SK-N-SH treated with all-trans-retinoic acid at 6 μM for 48 hours (cell line): ENCODE measurements around the gene XKRX.

Experiments
- ATAC-seq: fragments of 200-7000 bp; cut with Tn5 transposase; 3 replicates; pipeline ENCODE4 v1.9.1; 2020; ENCODE audit warnings: mild to moderate bottlenecking, moderate library complexity
- ARNTL ChIP-seq: fragments of 450-650 bp; formaldehyde crosslinking; IDR thresholded peaks from 2 replicates; pipeline ENCODE4 v1.5.0; 2020; ENCODE audit warnings: low read depth, mild to moderate bottlenecking, moderate library complexity, borderline replicate concordance
- BACH2 ChIP-seq: fragments of 250-450 bp; sonication (Bioruptor Pico); IDR thresholded peaks from 2 replicates; pipeline ENCODE4 v1.9.0; 2021; ENCODE audit warnings: mild to moderate bottlenecking, borderline replicate concordance
- CREB5 ChIP-seq: fragments of 250-450 bp; sonication (Bioruptor Pico); IDR thresholded peaks from 2 replicates; pipeline ENCODE4 v1.5.1; 2020; ENCODE audit warnings: low read depth, mild to moderate bottlenecking, moderate library complexity
- CSDC2 ChIP-seq: fragments of 250-450 bp; sonication (Bioruptor Pico); IDR thresholded peaks from 2 replicates; pipeline ENCODE4 v1.5.0; 2020; ENCODE audit warnings: mild to moderate bottlenecking, moderate library complexity
- ESRRG ChIP-seq: fragments of 250-450 bp; sonication (Bioruptor Pico); IDR thresholded peaks from 2 replicates; pipeline ENCODE4 v1.6.1; 2021; ENCODE audit warnings: mild to moderate bottlenecking
- GLIS3 ChIP-seq: fragments of 250-450 bp; sonication (Bioruptor Pico); IDR thresholded peaks from 2 replicates; pipeline ENCODE4 v1.5.0; 2020; ENCODE audit warnings: mild to moderate bottlenecking, moderate library complexity
- ISL1 ChIP-seq: fragments of 250-450 bp; sonication (Bioruptor Pico); IDR thresholded peaks from 2 replicates; pipeline ENCODE4 v2.1.2; 2022; ENCODE audit warnings: mild to moderate bottlenecking, moderate library complexity
- OSR1 ChIP-seq: fragments of 250-450 bp; sonication (Bioruptor Pico); IDR thresholded peaks from 2 replicates; pipeline ENCODE4 v1.8.0; 2022; ENCODE audit warnings: moderate library complexity, mild to moderate bottlenecking, inconsistent platforms
- PATZ1 ChIP-seq: fragments of 250-450 bp; sonication (Bioruptor Pico); IDR thresholded peaks from 2 replicates; pipeline ENCODE4 v1.8.0; 2020; ENCODE audit warnings: mild to moderate bottlenecking, moderate library complexity, borderline replicate concordance
- PPARA ChIP-seq: fragments of 250-450 bp; sonication (Bioruptor Pico); IDR thresholded peaks from 2 replicates; pipeline ENCODE4 v1.5.0; 2020; ENCODE audit warnings: mild to moderate bottlenecking, borderline replicate concordance
- RARB ChIP-seq: fragments of 250-450 bp; sonication (Bioruptor Pico); IDR thresholded peaks from 2 replicates; pipeline ENCODE4 v1.8.0; 2021; ENCODE audit warnings: mild to moderate bottlenecking, moderate library complexity
- SNAI2 ChIP-seq: fragments of 250-450 bp; sonication (Bioruptor Pico); IDR thresholded peaks from 2 replicates; pipeline ENCODE4 v1.5.0; 2020; ENCODE audit warnings: mild to moderate bottlenecking, moderate library complexity
- TCF4 ChIP-seq: fragments of 250-450 bp; sonication (Bioruptor Pico); IDR thresholded peaks from 2 replicates; pipeline ENCODE4 v1.8.0; 2021; ENCODE audit warnings: mild to moderate bottlenecking, moderate library complexity, borderline replicate concordance
- TOX ChIP-seq: fragments of 250-450 bp; sonication (Bioruptor Pico); IDR thresholded peaks from 2 replicates; pipeline ENCODE4 v1.8.0; 2021; ENCODE audit warnings: mild to moderate bottlenecking, moderate library complexity, borderline replicate concordance
- TSHZ2 ChIP-seq: fragments of 250-450 bp; sonication (Bioruptor Pico); IDR thresholded peaks from 2 replicates; pipeline ENCODE4 v1.5.0; 2020; ENCODE audit warnings: mild to moderate bottlenecking, moderate library complexity
- ZC3H10 ChIP-seq: fragments of 250-450 bp; sonication (Bioruptor Pico); IDR thresholded peaks from 2 replicates; pipeline ENCODE4 v1.5.1; 2021; ENCODE audit warnings: mild to moderate bottlenecking, moderate library complexity
- ZFP3 ChIP-seq: fragments of 250-450 bp; sonication (Bioruptor Pico); IDR thresholded peaks from 2 replicates; pipeline ENCODE4 v1.5.0; 2020; ENCODE audit warnings: mild to moderate bottlenecking, moderate library complexity
- ZFP30 ChIP-seq: fragments of 450-650 bp; formaldehyde crosslinking; IDR thresholded peaks from 2 replicates; pipeline ENCODE4 v1.5.0; 2022; ENCODE audit warnings: mild to moderate bottlenecking, moderate library complexity
- ZNF565 ChIP-seq: fragments of 450-650 bp; formaldehyde crosslinking; conservative IDR thresholded peaks from 2 replicates; pipeline ENCODE4 v1.5.0; 2020; ENCODE audit warnings: low read depth, mild to moderate bottlenecking, moderate library complexity
- ZNF70 ChIP-seq: fragments of 450-650 bp; formaldehyde crosslinking; IDR thresholded peaks from 2 replicates; pipeline ENCODE4 v1.5.0; 2020; ENCODE audit warnings: mild to moderate bottlenecking, moderate library complexity
- ZNF8 ChIP-seq: fragments of 450-650 bp; formaldehyde crosslinking; IDR thresholded peaks from 2 replicates; pipeline ENCODE4 v1.5.0; 2020; ENCODE audit warnings: mild to moderate bottlenecking, moderate library complexity
- TF ChIP-seq, protein P1 (sequence below): fragments of 250-450 bp; sonication (Bioruptor Pico); IDR thresholded peaks from 2 replicates; pipeline ENCODE4 v1.5.1; 2021; ENCODE audit warnings: mild to moderate bottlenecking, moderate library complexity

XKRX gene

DNA sequence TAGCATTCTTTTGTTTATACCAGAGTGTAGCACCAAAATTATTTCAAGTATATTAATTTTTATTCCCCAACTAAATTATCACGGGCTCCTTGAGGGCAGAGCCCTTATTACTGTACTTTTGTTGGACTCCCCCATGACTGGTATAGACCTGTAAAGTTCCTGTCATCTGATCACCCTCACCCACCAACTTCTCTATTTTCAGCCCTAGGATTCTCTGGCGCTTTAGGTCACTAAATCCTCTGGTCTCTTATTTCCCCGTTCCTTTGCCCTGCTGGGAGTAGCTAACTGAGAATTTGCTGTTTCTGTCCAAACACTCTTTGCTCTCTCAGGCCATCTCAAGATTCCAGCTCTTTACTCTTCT is 3.2 kb upstream of the XKRX start:
- no peak for ATAC-seq
- TF ChIP-seq ZNF70 (CRISPR knock-in tag) (no peak), ARNTL (CRISPR knock-in tag) (no peak), CREB5 (no peak), ZFP30 (CRISPR knock-in tag) (no peak), PATZ1 (CRISPR knock-in tag) (no peak), TOX (no peak), ISL1 (CRISPR knock-in tag) (no peak), TSHZ2 (CRISPR knock-in tag) (no peak), BACH2 (no peak), OSR1 (CRISPR knock-in tag) (no peak), ZFP3 (CRISPR knock-in tag) (no peak), PPARA (CRISPR knock-in tag) (no peak), ZC3H10 (CRISPR knock-in tag) (no peak), ESRRG (CRISPR knock-in tag) (no peak)
- TF ChIP-seq, all 23 proteins: peak for 0

- ATAC-seq = no peak
- TF ChIP-seq SNAI2 (CRISPR knock-in tag) (no peak), PPARA (CRISPR knock-in tag) (no peak)
Observed at GRCh38 chrX:100931218-100931924, 2.7 kb upstream of the XKRX start.

GRCh38 chrX:100926453-100926852 is 2.3 kb downstream of the XKRX start:
- no peak for ATAC-seq
- TF ChIP-seq PATZ1 (CRISPR knock-in tag) (no peak), TCF4 (CRISPR knock-in tag) (no peak), PPARA (CRISPR knock-in tag) (no peak), OSR1 (CRISPR knock-in tag) (no peak), ZNF565 (no peak), BACH2 (no peak), TOX (no peak), ARNTL (CRISPR knock-in tag) (no peak), SNAI2 (CRISPR knock-in tag) (no peak), CREB5 (no peak), ZNF8 (CRISPR knock-in tag) (no peak), GLIS3 (no peak), ISL1 (CRISPR knock-in tag) (no peak), ZC3H10 (CRISPR knock-in tag) (no peak), RARB (no peak), CSDC2 (CRISPR knock-in tag) (no peak), ZFP30 (CRISPR knock-in tag) (no peak), ESRRG (CRISPR knock-in tag) (no peak), TSHZ2 (CRISPR knock-in tag) (no peak)
- TF ChIP-seq, protein P1, sequence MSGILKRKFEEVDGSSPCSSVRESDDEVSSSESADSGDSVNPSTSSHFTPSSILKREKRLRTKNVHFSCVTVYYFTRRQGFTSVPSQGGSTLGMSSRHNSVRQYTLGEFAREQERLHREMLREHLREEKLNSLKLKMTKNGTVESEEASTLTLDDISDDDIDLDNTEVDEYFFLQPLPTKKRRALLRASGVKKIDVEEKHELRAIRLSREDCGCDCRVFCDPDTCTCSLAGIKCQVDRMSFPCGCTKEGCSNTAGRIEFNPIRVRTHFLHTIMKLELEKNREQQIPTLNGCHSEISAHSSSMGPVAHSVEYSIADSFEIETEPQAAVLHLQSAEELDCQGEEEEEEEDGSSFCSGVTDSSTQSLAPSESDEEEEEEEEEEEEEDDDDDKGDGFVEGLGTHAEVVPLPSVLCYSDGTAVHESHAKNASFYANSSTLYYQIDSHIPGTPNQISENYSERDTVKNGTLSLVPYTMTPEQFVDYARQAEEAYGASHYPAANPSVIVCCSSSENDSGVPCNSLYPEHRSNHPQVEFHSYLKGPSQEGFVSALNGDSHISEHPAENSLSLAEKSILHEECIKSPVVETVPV (CRISPR knock-in tag) = no peak
